Fibroblast of the aortic adventitia (primary cell): ENCODE measurements around the gene NR2F2. TPM values are rescaled to one million over a fixed set of nuclear protein-coding genes. Genes with fewer than 3 reads are reported as not detected.

Experiments used
- DNase-seq: peaks from one replicate; pipeline ENCODE4 v3.0.0-alpha.2; 2010; ENCODE audit warnings: low read depth
- H3K4me3 ChIP-seq: 2 replicates; pipeline ENCODE4 v1.5.1; 2011; ENCODE audit warnings: low read depth, mild to moderate bottlenecking, control low read depth, low read length, moderate library complexity
- CTCF ChIP-seq: IDR thresholded peaks from 2 replicates; pipeline ENCODE4 v1.5.1; 2011; ENCODE audit warnings: mild to moderate bottlenecking, low read length, control low read depth, inconsistent platforms; ENCODE audit not compliant: insufficient read depth
- total RNA-seq: library from RNA; depleted of rRNA; stranded (reverse); fragments of >200 nt; gene quantifications from 2 replicates; pipeline ENCODE4 v1.2.3, GENCODE V29; 2012; ENCODE audit warnings: low replicate concordance

NR2F2 gene
- total RNA-seq, 1 donor, result 20.2 TPM

- peak overlapping the region; percentile 67 for H3K4me3 ChIP-seq
- DNase-seq, result no peak
- TF ChIP-seq CTCF, result no peak
Observed at GRCh38 chr15:96346409-96346970, 16.0 kb downstream of the NR2F2 start.

- peak overlapping the region; percentile 17 for H3K4me3 ChIP-seq
- no peak for TF ChIP-seq CTCF
- DNase-seq, result no peak
Observed at GRCh38 chr15:96347181-96348111, 16.9 kb downstream of the NR2F2 start.

GRCh38 chr15:96348112-96349027, 17.9 kb downstream of the NR2F2 start:
- DNase-seq, result no peak
- no peak for TF ChIP-seq CTCF
- no peak overlapping the region for H3K4me3 ChIP-seq

GRCh38 chr15:96349034-96349856, 18.7 kb downstream of the NR2F2 start:
- H3K4me3 ChIP-seq, result no peak overlapping the region
- no peak for TF ChIP-seq CTCF
- DNase-seq, result peak; percentile 37

- DNase-seq, result no peak
- no peak for TF ChIP-seq CTCF
- no peak overlapping the region for H3K4me3 ChIP-seq
Observed at GRCh38 chr15:96349857-96350720, 19.6 kb downstream of the NR2F2 start.
